ENCODE results near the gene HYDIN. TPM values are rescaled to one million over a fixed set of nuclear protein-coding genes. Genes with fewer than 3 reads are reported as not detected.
"Not testable (repeated sequence)": the region's sequence is repeated elsewhere in the genome, so short reads cannot be mapped to it uniquely, and the experiment has no call there.

Gene HYDIN
- total and polyA plus RNA-seq, 9 of the 15 experiments (the other 6 are each of a cell fraction or from before 2014, with no cell fraction given) = 0.08 to 0.43 (median 0.14) TPM; not detected in 1

DNA sequence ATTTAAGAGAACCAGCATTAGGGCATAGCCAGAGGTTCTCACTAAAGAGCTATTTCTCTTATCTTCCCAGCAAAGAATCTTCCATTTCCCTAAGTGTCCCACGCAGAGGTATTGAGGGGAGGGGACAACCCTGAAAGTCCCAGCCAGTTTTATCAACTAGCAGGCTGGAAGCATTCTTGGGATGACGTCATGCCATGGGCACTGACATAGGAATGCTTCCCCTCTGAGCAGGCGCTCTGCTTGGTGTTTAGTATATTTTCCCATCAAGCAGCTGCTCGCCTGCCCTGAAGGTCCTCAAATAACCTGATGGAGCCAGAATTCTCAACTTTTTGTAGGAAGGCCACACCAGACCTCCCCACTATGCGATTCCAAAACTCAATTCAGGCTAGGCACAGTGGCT, 276.7 kb downstream of the HYDIN start:
- H3K4me3 ChIP-seq; intact Hi-C loops (cut with micrococcal nuclease); ATAC-seq; CTCF ChIA-PET (ENCODE audit: low intra/inter-chr PET ratio); H3K36me3 ChIP-seq (ENCODE audit: control insufficient read depth, insufficient read depth, low read length); H3K27me3 ChIP-seq (ENCODE audit: control insufficient read depth in 2 of 2, insufficient read depth in 2 of 2, low read length in 2 of 2); H3K9ac ChIP-seq (ENCODE audit: insufficient read depth in 1 of 2, low read depth in 2 of 2, low read length in 2 of 2); H3K9me3 ChIP-seq (replicated peaks; ENCODE audit: control insufficient read depth, insufficient read depth, low read depth, low read length); H3K4me1 ChIP-seq (replicated peaks in 1 of 2; ENCODE audit: control insufficient read depth in 2 of 2, insufficient read depth in 2 of 2, low read length in 2 of 2); H2AFZ ChIP-seq (ENCODE audit: low read depth, low read length); DNase-seq (ENCODE audit: extremely low read depth in 1 of 4, low spot score in 3 of 4); H3K27ac ChIP-seq (ENCODE audit: extremely low read depth, low read depth, low read length); BruUV-seq (replicated peaks); in situ Hi-C loops (cut with MboI); FAIRE-seq; POLR2A ChIA-PET; H3K4me2 ChIP-seq (ENCODE audit: insufficient read depth, low read length); H3K9me1 ChIP-seq (ENCODE audit: control insufficient read depth, insufficient read depth, low read length); H4K20me1 ChIP-seq (replicated peaks; ENCODE audit: control insufficient read depth, insufficient read depth, low read length); H3K79me2 ChIP-seq (ENCODE audit: control insufficient read depth, insufficient read depth, low read length): not testable (repeated sequence)
- no CpG with 5 or more reads among the region's 5 CpGs for WGBS (ENCODE audit: insufficient coverage, low coverage, missing lambda C conversion rate)

DNA sequence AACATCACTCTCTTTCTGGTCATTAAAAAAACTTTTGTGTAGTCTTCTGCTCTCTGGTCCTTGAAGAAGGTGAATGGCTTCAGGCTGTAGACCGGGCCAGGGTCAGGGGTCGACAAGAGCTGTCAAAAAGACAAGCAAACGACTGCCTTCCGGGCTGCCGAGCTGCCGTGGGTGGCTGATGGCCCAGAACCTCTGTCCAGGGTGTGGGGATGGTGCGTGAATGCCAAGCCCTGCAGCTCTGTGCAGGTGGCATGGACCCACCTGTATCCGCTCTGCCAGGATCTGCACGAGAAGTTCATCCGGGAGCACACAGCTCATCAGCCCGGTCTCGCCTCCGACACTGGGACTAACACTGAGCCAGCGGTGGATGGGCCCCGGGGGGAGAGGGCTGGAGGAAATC, 287.0 kb downstream of the HYDIN start:
- POLR2A ChIA-PET; intact Hi-C loops (cut with micrococcal nuclease); in situ Hi-C loops (cut with MboI); H2AFZ ChIP-seq (ENCODE audit: low read depth, low read length); H3K27ac ChIP-seq (ENCODE audit: extremely low read depth, low read depth, low read length); H3K27me3 ChIP-seq (ENCODE audit: control insufficient read depth in 2 of 2, insufficient read depth in 2 of 2, low read length in 2 of 2); H3K79me2 ChIP-seq (ENCODE audit: control insufficient read depth, insufficient read depth, low read length); FAIRE-seq; H3K36me3 ChIP-seq (ENCODE audit: control insufficient read depth, insufficient read depth, low read length); H4K20me1 ChIP-seq (replicated peaks; ENCODE audit: control insufficient read depth, insufficient read depth, low read length); H3K4me1 ChIP-seq (replicated peaks in 1 of 2; ENCODE audit: control insufficient read depth in 2 of 2, insufficient read depth in 2 of 2, low read length in 2 of 2); ATAC-seq; H3K9me1 ChIP-seq (ENCODE audit: control insufficient read depth, insufficient read depth, low read length); H3K9me3 ChIP-seq (replicated peaks; ENCODE audit: control insufficient read depth, insufficient read depth, low read depth, low read length); BruUV-seq (replicated peaks); CTCF ChIA-PET (ENCODE audit: low intra/inter-chr PET ratio); DNase-seq (ENCODE audit: extremely low read depth in 1 of 4, low spot score in 3 of 4); H3K4me3 ChIP-seq; H3K4me2 ChIP-seq (ENCODE audit: insufficient read depth, low read length); H3K9ac ChIP-seq (ENCODE audit: insufficient read depth in 1 of 2, low read depth in 2 of 2, low read length in 2 of 2): not testable (repeated sequence)
- 1% methylated on average over 12 of the region's 15 CpGs for WGBS (ENCODE audit: insufficient coverage, low coverage, missing lambda C conversion rate)

- FAIRE-seq; H2AFZ ChIP-seq (ENCODE audit: low read depth, low read length); H3K27me3 ChIP-seq (ENCODE audit: control insufficient read depth in 2 of 2, insufficient read depth in 2 of 2, low read length in 2 of 2); H3K27ac ChIP-seq (ENCODE audit: extremely low read depth, low read depth, low read length); BruUV-seq (replicated peaks); POLR2A ChIA-PET; H3K4me2 ChIP-seq (ENCODE audit: insufficient read depth, low read length); DNase-seq (ENCODE audit: extremely low read depth in 1 of 4, low spot score in 3 of 4); H3K79me2 ChIP-seq (ENCODE audit: control insufficient read depth, insufficient read depth, low read length); in situ Hi-C loops (cut with MboI); H3K4me1 ChIP-seq (replicated peaks in 1 of 2; ENCODE audit: control insufficient read depth in 2 of 2, insufficient read depth in 2 of 2, low read length in 2 of 2); H3K9me1 ChIP-seq (ENCODE audit: control insufficient read depth, insufficient read depth, low read length); CTCF ChIA-PET (ENCODE audit: low intra/inter-chr PET ratio); H4K20me1 ChIP-seq (replicated peaks; ENCODE audit: control insufficient read depth, insufficient read depth, low read length); H3K9me3 ChIP-seq (replicated peaks; ENCODE audit: control insufficient read depth, insufficient read depth, low read depth, low read length); H3K9ac ChIP-seq (ENCODE audit: insufficient read depth in 1 of 2, low read depth in 2 of 2, low read length in 2 of 2); intact Hi-C loops (cut with micrococcal nuclease); ATAC-seq; H3K36me3 ChIP-seq (ENCODE audit: control insufficient read depth, insufficient read depth, low read length); H3K4me3 ChIP-seq: not testable (repeated sequence)
- WGBS (ENCODE audit: insufficient coverage, low coverage, missing lambda C conversion rate) = 4% methylated on average over 2 of the region's 7 CpGs
These were observed 290.7 kb downstream of the HYDIN start for GRCh38 chr16:70939690-70940359.

DNA sequence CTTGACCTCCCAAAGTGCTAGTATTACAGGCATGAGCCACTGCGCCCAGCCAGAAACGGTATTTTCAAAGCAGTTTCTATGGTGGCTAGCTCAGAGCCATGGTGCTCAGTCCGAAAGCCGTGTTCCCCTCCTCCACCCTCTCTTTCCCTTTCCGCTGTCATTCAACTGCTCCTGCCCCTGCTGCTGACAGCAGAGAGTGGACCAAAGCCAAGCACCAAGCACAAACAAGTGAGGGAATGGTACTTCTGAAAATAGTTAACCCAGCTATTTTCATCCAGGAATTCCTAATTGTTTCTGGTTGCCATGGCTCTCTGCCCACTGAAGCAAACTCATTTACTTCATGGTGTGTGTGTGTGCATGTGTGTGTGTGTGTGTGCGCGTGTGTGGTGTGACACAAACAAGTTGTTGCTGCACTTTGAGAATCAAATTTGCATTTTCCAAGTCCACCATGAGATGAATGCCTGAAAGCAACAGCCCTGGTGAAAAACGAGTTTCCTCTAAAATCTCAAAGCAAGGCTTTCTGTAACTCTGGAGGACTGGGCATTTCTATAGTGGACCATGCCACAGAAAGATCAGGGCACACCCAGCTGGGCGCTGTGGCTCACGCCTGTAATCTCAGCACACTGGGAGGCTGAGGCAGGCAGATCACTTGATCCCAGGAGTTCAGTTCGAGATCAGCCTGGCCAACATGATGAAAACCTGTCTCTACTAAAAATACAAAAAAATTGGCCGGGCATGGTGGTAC, 293.6 kb downstream of the HYDIN start:
- H3K27ac ChIP-seq (ENCODE audit: extremely low read depth, low read depth, low read length); H3K9me1 ChIP-seq (ENCODE audit: control insufficient read depth, insufficient read depth, low read length); H3K36me3 ChIP-seq (ENCODE audit: control insufficient read depth, insufficient read depth, low read length); H3K9me3 ChIP-seq (replicated peaks; ENCODE audit: control insufficient read depth, insufficient read depth, low read depth, low read length); ATAC-seq; FAIRE-seq; H3K4me1 ChIP-seq (replicated peaks in 1 of 2; ENCODE audit: control insufficient read depth in 2 of 2, insufficient read depth in 2 of 2, low read length in 2 of 2); intact Hi-C loops (cut with micrococcal nuclease); CTCF ChIA-PET (ENCODE audit: low intra/inter-chr PET ratio); H3K27me3 ChIP-seq (ENCODE audit: control insufficient read depth in 2 of 2, insufficient read depth in 2 of 2, low read length in 2 of 2); H3K79me2 ChIP-seq (ENCODE audit: control insufficient read depth, insufficient read depth, low read length); POLR2A ChIA-PET; BruUV-seq (replicated peaks); in situ Hi-C loops (cut with MboI); H4K20me1 ChIP-seq (replicated peaks; ENCODE audit: control insufficient read depth, insufficient read depth, low read length); H3K4me2 ChIP-seq (ENCODE audit: insufficient read depth, low read length); H3K4me3 ChIP-seq; H3K9ac ChIP-seq (ENCODE audit: insufficient read depth in 1 of 2, low read depth in 2 of 2, low read length in 2 of 2); H2AFZ ChIP-seq (ENCODE audit: low read depth, low read length); DNase-seq (ENCODE audit: extremely low read depth in 1 of 4, low spot score in 3 of 4): not testable (repeated sequence)
- 2% methylated on average over 5 of the region's 12 CpGs for WGBS (ENCODE audit: insufficient coverage, low coverage, missing lambda C conversion rate)
